NCI-H226 (cell line): ENCODE measurements around the gene VAV2.
A peak's percentile ranks its signal among the peaks of the same experiment; 100 is the strongest.

Experiments
- DNase-seq: peaks from one replicate; pipeline ENCODE4 v3.0.0-alpha.2; 2015

The VAV2 gene

GRCh38 chr9:133735931-133736330 is 256.2 kb downstream of the VAV2 start:
- DNase-seq, result no peak

GRCh38 chr9:133735415-133735775 is 256.7 kb downstream of the VAV2 start:
- DNase-seq, result no peak

GRCh38 chr9:133734590-133735414 is 257.3 kb downstream of the VAV2 start:
- DNase-seq, result no peak

- DNase-seq, result no peak
Observed at GRCh38 chr9:133733796-133734533, 258.2 kb downstream of the VAV2 start.

GRCh38 chr9:133733421-133733795 is 258.7 kb downstream of the VAV2 start:
- DNase-seq, result no peak

GRCh38 chr9:133732639-133733408 is 259.3 kb downstream of the VAV2 start:
- no peak for DNase-seq

GRCh38 chr9:133731876-133732638 is 260.1 kb downstream of the VAV2 start:
- DNase-seq, result peak; percentile 86

GRCh38 chr9:133730994-133731715 is 261.0 kb downstream of the VAV2 start:
- DNase-seq, result no peak

- no peak for DNase-seq
Observed at GRCh38 chr9:133729617-133730281, 262.4 kb downstream of the VAV2 start.

- no peak for DNase-seq
Observed at GRCh38 chr9:133728856-133729616, 263.1 kb downstream of the VAV2 start.

GRCh38 chr9:133727876-133728441 is 264.2 kb downstream of the VAV2 start:
- DNase-seq, result no peak

GRCh38 chr9:133727277-133727875 is 264.7 kb downstream of the VAV2 start:
- DNase-seq, result no peak

- no peak for DNase-seq
Observed at GRCh38 chr9:133726401-133727276, 265.5 kb downstream of the VAV2 start.

GRCh38 chr9:133725886-133726285 is 266.2 kb downstream of the VAV2 start:
- DNase-seq, result no peak

- no peak for DNase-seq
Observed at GRCh38 chr9:133718563-133719315, 273.4 kb downstream of the VAV2 start.

GRCh38 chr9:133717113-133718031 is 274.8 kb downstream of the VAV2 start:
- no peak for DNase-seq

- peak; percentile 17 for DNase-seq
Observed at GRCh38 chr9:133716564-133717112, 275.5 kb downstream of the VAV2 start.
